Stimulated activated CD4-positive, alpha-beta T cell treated with anti-CD3 and anti-CD28 coated beads, Interleukin-12 subunit alpha, Interleukin-12 subunit beta, amount 100 ng/mL, for 24 hours (primary cell): Measurements from ENCODE around the gene XPA.
A peak's percentile ranks its signal among the peaks of the same experiment; 100 is the strongest.
"Not testable (repeated sequence)": the region's sequence is repeated elsewhere in the genome, so short reads cannot be mapped to it uniquely, and the experiment has no call there.

ENCODE experiments used
- DNase-seq, 2 experiments: peaks; one replicate each; pipeline ENCODE4 v3.0.0-alpha.2; 2020; ENCODE audit warnings: low read depth in 2 of 2

XPA gene

DNA sequence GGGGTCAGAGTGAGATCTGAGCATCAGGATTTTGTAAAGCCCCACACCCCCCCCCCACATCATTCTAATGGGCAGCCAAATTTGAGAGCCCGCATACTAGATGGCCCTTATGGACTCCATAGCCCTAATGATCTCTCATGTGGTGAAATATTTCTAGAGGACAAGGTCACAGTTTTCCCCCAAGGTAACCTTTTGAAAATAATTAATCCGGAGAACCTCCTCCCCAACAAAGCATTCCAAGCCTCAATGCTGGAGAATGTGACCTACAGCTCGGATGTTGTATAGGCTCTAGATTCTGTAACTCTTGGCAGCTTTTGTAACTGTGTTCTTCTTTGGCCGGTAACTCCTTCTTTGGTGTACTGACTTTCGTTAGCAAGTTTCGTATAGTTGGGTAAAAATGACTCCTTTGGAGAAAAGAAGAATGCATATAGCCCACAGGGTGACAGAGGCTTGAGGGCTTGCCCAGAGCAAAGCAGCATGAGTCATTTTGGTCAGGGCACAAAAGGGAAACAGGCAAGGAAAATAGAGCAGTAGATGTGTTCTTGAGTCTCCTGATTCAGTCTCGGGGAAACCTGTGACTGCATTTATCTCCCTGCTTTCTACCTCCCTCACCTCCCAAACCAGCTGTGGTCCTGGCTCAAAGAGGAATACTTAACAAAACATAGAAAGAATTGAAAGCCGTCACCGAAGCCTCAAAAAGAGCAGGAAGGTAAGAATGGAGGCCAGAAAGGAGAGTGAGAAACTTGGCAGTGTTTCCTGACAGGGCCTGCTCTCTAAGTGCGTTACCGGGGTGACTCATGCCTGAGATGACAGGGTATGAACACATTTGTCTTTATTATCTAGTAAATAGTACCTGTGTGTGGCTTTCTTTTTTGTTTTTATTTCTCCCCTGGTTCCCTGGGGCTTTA lies 6.6 kb upstream of the XPA start:
- DNase-seq = peak in 1 of 2 experiments; percentile 9

DNA sequence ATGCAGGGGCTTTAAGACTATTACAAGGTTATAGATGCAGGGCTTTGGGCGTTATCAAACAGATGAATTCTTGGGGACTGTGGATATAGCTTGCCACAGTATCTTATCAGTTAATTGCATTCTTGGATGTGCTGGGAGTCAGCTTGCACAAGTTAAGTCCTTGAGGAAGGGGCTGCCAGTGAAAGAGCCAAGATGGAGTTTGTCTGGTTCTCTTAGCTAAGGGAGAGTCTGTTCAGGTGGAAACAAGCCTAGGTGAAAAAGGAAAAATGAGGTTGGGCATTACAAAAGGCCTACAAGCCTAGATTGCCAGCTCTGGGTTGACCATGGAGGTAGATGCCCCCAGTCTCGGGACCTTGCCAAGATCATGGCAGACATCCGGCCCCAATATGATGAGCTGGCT lies 2.7 kb upstream of the XPA start:
- not testable (repeated sequence) for DNase-seq

DNA sequence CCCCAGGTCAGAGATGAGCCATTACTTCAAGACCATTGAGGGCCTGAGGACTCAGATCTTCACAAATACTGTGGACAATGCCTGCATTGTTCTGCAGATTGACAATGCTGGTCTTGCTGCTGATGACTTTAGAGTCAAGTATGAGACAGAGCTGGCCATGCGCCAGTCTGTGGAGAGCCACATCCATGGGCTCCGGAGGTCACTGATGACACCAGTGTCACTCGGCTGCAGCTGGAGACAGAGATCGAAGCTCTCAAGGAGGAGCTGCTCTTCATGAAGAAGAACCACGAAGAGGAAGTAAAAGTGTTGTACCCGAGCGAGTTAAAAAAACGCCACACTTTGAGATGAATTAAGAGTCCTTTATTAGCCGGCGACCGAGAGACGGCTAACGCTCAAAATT lies 2.1 kb upstream of the XPA start:
- not testable (repeated sequence) for DNase-seq

DNA sequence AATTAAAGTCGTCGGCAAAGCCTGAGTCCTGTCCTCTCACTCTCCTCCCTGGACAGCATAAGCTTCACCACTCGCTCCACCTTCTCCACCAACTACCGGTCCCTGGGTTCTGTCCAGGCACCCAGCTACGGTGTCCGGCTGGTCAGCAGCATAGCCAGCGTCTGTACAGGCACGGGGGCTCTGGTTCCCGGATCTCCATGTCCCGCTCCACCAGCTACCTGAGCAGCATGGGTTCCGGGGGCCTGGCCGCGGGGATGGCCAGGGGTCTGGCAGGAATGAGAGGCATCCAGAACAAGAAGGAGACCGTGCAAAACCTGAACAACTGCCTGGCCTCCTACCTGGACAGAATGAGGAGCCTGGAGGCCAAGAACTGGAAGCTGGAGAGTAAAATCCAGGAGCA lies 1.7 kb upstream of the XPA start:
- DNase-seq = no peak

DNA sequence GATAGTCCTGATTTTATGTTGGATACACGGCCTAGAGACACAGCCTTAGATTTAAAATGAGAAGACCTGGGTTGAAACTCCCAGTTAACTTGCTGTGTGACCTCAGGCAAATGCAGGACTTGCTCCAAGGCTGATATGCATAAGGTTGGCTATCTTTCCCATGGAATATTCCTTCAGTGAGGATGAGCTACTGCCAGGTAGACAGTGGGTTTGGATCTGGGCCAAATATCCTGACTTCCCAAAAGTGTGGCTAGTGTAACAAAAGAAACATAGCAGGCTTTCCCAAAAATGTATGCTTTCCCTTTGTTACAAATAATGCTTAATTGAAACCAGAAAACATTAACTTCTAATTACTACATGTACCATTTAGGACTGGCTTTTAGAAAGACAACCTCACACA lies 697 bp upstream of the XPA start:
- no peak for DNase-seq

DNA sequence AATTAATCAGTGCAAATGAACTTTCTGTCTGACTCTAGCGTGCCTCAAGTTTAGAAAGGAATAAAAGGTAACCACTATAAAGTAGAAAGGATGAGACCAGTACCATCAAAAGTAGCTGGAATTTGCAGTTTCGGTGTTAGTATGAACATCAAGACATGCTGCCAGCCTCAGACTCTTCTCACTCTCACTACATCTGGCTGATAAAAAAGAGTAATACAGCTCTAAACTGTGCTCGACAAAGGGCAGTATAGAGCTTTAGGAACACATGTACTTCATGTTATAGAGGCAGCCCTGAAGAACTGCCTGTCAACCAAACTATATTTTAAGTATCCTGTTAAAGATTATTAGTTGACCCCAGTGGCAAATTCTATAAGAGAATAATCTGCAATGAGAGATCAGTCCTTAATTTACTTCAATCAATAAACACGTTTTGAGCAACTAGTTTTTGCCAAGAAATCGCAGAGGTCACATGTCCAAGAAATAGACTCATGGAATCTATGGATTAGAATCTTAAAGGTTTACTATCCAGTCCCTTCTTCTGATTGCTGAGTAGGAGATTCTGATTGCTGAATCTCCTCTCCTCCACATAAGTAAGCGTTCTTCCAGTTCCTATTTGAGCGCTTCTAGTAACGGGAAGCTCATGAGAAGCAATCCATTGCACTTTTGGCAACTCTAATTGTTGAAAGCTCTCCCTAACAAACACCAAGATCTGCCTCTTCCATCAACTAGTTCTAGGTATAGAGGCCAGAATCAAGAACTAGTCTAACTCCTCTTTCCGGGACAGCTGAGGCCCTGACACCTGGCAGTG lies 941 bp downstream of the XPA start:
- no peak for DNase-seq

DNA sequence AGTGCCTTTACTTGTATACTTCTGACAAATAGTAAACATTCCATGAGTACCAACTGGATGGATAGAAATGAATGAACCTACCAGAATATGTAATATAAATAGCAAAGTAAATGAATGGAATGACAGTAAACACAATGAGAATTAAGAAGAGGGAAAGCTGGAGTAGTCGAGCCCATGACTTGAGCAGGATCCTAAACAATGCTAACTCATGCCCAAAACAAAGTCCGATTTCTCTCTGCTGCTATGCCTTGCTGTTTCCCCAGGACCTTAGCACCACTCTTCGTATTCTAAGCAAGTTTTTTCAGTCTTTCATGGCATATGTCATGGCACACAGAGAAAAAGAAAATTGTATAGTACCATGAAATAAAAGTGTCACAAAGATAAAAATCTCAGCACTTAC lies 1.8 kb downstream of the XPA start:
- no peak for DNase-seq

DNA sequence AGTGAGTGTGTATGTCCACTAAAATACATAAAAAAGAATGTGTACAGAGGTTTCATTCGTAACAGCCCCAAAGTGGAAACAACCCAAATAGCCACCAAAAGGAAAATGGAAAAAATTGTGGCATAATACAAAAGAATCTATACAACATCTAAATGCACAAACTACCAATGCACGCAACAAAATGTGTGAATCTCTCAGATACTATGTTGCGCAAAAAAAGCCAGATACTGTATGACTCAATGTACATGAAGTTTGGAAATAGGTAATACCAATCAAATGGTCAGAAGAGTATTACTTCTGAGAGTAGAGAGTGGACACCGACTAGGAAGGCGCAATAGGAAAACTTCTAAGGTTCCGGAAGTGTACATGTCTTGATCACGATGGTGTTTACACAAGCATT lies 2.4 kb downstream of the XPA start:
- no peak for DNase-seq

DNA sequence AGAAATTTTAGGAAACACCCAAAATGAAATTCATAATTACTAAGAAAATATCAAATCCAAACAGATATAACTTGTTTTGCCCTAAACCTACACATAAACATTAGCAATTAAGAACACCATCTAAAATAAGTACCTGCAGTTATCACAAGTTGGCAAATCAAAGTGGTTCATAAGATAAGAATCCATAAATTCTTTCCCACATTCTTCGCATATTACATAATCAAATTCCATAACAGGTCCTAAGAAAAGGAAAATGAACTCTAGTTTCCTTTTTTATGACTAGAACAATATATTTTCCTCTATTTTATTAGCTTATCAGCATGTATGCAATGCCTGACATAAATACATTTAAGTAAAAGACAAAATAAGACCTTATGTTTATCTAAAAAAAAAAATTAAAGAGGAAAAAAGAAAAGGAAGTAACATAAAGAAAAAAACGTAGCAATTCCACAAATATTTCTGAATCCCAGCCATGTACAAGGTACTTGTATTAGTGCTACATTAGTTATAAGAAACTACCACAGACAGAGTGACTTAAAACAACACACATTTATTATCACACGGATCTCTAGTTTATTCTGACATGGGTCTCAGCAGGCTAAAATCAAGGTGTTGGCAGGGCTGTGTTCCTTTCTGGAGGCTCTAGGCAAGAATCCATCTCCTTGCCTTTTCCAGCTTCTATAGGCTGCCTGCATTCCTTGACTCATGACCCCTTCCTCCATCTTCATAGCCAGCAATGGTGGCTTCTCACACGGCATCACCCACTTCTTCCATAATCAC lies 7.5 kb downstream of the XPA start:
- DNase-seq = no peak

DNA sequence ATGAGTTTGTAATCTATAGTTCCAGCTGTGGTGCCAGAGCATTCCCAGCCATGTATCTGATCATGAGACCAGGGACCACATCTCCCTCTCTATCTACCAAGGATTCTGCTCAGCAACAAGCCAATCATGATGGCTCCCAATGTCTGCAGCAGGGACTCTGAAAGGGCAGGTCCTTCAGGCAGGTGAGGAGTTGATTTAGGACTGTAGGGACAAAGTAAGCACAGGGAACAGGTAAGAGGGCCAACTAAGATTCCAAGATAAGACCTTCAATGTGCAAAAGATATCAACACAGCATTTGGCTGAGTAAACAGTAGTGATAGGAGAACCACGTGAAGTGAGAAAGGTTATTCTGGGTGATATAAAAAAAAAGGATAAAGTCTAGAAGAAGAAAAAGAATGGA lies 8.5 kb downstream of the XPA start:
- no peak for DNase-seq

DNA sequence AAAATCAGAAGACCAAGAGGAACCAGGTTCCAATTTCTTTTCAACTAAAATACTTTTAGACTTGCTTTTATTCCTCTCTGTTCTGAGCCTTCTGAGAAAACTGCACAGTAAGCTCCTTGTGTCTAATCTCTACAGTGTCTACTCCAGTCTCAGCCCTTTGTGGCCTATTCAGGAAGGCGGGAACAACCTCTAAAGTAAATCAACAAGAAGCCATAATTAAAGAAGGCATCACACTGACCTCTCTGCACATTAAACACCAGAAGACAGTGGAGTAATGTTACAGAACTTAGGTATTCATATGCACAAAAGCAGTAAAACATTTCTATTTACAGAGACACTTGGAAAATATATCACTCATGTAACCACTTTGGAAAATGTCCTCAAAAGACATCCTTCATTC lies 14.9 kb downstream of the XPA start:
- DNase-seq = no peak

DNA sequence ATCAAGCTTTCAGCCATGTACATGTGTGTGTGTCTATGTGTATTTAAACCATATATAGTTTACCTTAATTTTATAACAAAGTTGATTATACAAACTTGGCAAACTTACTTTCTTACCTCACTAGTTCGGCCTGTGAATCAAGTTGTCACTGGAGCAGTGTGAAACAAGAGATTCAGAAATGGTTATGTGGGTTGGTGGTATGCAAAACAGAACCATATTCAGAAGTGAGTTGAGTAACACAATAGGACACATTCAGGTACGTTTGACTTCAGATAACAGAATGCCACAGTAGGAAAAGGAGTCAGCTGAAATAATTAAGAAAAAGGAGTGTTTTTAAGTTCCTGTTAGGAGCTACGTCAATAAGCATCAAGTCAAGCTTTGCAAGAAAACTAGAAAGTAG lies 21.5 kb downstream of the XPA start:
- DNase-seq = no peak

DNA sequence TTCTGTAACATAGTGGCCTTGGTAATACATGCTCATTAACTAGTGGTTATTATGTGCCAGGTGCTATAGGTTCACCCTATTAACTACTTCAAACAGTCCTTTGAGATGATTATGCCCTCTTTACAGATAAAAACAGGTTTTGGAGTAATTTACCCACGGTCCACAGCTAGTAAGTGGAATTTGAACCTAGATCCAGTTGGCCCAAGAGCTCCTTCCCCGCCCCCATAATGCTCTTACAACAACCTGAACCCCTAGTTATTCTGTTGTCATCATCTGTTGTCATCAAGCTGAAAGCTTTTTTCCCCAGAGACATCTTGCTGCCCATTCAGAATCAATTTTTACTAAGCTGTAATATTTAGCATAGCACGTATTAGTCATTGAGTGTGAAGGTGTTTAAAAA lies 23.2 kb downstream of the XPA start:
- no peak for DNase-seq

DNA sequence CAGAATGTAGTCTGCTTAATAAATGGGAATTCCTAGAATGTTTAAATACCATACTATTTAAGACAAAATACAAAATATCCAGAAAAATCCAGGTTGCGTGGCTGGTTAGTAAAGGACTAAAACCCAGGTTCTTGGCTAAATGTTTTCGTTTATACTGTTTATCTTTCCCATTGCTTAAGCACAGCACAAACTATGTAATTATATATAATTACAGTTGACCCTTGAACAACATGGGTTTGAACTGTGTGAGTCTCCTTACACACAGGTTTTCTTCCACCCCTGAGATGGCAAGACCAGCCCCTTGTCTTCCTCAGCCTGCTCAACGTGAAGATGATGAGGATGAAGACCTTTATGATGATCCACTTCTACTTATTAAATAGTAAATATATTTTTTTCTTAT lies 24.7 kb downstream of the XPA start:
- DNase-seq = no peak

DNA sequence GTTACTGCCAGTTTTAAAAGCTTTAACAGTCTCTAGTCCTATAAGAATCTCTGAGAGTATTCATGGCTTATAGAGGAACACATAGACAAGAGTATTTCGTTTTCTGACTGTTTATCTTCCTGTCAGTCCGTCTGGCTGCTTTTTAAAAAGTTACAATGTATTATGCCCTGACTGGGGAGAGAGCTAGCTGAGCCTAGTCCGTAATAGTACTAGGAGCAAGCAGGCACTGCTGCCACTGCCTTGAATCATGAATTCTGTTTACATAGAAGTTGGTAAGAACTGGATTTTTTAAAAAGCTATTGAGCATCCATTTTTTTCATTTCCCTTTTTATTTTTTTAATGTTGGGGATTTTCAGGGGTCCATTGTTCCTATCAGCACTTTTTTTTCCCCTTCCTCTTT lies 26.6 kb downstream of the XPA start:
- DNase-seq = no peak

DNA sequence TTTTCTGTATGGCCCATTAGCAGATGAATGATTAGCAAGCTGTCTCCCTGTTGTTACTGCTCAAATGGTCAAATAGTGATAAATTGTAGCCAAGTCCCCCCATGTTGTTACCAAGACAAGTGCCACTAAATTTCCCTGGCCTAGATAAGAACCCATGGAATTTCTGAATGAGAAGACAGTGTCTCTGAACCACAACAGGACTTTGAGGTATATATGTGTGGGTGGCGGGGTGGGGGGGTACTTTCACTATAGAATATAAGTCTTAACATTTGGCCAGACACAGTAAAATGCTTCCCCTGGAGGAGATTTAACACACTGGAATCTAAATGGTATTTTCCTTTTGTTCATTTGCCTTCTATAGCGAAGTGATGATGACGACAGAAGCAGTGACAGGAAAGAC lies 28.7 kb downstream of the XPA start:
- DNase-seq = peak in 1 of 2 experiments; percentile 6

DNA sequence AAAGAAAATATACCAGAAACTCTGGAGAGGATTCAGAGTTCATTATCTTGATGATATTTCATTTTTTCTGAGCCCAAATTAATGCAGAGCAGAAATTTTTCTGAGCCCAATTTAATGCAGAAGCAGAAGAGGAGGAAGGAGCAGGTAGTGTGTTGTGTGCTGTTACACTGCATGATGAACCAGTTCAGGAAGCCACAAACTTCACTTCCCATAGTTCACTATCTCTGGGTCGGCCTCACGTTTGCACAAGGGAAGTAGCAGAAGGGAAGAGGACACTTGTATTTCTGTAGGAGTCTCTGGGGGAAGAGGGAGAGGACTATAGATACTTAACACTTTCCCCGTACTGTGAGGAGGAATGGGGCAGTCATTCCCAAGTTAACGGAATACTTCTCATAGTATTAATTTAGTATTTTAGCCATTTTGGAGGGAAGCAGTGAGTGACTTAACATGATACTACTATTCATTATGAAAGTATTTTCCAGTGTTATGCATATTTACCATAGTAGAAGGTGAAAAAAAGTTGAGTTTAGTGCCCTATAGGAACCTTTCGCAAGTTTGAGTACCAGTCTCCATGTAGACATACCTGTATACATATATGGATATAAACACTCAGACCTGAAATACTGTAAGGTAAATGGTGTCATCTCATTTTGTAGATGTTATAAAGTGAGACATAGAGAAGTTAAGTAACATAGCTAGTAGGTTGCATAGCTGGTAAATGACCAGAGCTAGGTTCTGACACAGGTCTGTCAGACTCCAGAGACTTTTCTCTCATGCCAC lies 30.0 kb downstream of the XPA start:
- DNase-seq = no peak

DNA sequence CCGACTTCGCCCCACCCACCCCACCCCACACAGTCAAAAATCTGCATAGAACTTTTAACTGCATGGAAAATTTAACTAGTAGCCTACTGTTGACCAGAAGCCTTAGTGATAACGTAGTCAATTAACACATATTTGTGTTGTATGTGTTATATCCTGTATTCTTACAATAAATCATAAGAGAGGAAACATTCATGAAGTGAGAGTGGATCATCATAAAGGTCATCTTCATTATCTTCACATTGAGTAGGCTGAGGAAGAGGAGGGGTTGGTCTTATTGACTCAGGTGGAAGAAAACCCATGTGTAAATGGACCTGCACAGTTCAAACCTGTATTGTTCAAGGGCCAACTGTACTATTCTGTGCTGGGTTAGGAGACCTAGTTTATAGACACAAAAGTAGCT lies 31.4 kb downstream of the XPA start:
- DNase-seq = no peak

DNA sequence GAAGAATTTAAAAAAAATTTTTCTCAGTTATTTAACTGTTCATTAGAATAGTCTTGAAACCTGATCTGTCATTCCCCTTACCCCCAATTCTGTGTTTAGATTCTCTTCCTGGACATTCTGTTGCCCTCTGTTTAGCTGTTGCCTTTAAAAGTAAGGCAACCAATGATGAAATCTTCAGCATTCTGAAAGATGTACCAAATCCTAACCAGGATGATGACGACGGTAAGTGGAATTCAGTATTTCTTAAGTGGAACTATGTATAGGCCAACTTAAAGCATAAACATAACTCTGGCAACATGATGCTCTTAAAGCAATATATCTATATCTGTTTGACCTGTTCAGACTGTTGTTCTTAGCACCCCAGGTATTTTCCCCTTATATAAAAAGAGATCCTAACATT lies 36.3 kb downstream of the XPA start:
- DNase-seq = no peak

DNA sequence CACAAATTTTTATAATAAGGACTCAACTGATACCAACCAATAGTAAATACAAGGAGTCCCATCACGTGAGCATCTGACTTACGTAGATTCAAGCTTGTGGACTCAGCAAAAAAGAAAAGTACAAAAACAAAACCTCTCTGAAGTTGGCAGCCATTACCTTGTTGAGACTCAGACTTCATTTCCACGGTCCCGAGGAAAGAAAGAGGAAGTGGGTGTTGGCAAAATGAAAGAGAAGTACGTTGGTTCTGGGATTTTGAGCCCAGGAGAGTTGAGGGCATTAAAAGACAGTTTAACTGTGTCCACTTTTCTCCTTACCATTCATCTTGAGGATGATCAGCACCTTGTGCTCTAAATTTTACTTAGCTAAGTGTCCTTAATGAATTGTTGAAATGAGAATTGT lies 36.8 kb downstream of the XPA start:
- DNase-seq = no peak

DNA sequence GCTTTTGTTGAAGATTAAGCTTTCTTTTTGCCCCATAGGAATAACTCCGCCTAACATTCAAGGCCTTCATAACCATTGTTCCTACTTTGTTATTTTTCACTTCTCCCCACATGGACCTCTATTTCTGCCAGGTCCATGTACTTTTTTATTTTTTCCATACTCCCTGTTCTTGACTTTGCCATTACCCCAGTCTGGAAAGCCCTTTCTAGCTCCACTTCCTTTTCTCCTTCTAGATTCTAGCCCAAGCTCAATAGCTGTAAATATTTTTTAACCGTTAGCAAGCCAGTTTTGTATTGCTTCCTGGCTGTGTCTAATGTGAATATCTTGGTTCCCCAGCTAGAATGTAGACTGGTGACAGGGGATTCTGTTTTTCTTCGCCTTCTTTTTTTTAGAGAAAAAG lies 37.4 kb downstream of the XPA start:
- DNase-seq = no peak

DNA sequence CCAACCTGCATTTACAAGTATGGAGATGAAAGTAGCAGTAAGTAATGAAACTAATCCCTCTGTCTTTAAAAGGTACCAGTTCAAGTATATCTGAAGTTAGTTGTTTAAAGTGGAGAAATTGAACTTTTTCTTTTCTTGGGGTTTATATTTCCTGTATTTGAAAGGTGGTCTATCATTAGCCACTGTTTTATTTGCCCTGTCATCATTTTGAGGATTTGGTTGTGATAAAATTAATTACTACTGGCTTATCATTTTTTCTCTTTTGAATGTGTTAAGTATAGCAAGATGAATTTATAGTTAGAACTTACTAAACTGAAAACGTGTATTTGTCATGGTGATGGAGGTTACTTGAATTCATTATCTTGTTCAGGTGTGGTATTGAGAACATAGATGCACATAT lies 38.4 kb downstream of the XPA start:
- no peak for DNase-seq
